ENCODE data around the gene RETSAT. TPM values are rescaled to one million over a fixed set of nuclear protein-coding genes. Genes with fewer than 3 reads are reported as not detected.
"Not testable (repeated sequence)": the region's sequence is repeated elsewhere in the genome, so short reads cannot be mapped to it uniquely, and the experiment has no call there.

Gene RETSAT
- polyA plus RNA-seq, 3 donors: 22.7 to 30.6 (median 26.0) TPM

DNA sequence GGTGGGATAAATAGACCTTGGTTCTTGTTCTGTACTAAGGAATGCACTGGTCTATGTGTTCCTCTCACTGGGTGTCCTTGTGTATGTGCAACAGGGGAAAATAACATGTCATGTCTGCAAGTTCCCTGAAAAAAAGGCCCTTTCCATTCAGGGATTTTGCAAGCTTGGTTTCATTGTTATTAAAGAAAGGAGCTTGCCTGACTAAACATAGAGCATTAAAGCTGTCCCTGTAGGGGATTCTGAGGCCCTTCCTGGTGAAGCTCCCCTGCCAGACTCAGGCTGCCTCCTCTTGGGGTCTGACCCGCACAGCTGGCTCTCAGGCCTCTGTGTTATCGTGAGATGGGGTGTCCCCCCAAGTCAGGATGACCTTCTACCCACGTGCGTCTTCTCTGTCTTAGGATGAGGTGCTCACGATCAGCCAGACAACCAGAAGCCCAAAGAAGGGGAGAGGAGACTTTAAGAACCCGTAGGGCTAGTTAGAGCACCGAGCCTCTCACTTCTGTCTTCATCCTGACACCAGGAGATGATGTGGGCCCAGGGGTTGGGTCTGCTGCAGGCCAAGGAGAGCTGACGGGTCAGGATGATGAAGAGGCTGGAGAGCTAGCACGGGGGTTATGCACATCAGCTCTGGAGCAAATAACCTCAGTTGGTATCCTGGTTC lies 34.7 kb upstream of the RETSAT start:
- DNase-seq (ENCODE audit: extremely low read depth in 1 of 11, low read depth in 9 of 11, low spot score in 4 of 11): no peak

DNA sequence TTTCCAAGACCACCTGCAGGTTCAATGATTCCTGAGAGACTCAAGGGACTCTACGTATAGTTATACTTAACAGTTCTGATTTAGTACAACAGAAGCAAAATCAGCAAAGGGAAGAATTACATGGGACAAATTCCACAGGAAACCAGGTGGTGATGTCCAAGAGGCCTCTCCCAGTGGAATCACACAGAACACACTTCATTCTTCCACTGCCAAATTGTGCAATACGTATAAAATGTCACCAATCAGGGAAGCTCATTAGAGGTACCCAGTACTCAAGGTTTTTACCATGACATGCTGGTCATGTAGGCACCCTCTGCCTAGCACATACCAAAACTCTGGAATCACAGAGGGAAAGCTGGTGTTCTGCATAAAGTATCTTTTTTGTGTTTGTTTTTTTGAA lies 33.4 kb upstream of the RETSAT start:
- DNase-seq (ENCODE audit: extremely low read depth in 1 of 11, low read depth in 9 of 11, low spot score in 4 of 11): no peak

DNA sequence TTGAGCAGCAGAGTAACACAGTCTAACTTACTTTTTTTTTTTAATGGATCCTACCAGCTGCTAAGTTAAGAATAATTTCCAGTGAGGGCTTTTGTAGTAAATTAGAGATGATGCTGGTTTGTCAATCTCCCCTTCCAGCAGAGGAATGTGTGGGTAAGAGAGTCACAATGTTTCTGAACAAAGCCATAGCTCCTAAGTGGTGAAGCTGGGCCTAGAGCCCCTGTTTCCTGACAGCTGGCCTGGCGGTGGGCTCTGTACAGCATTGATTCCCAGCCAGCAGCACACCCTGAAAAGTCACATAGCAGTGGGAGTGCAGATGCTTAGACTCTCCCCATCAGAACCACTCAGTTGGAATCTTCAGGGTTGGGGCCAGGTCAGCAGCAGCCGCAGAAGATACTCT lies 31.4 kb upstream of the RETSAT start:
- no peak for DNase-seq (ENCODE audit: extremely low read depth in 1 of 11, low read depth in 9 of 11, low spot score in 4 of 11)

DNA sequence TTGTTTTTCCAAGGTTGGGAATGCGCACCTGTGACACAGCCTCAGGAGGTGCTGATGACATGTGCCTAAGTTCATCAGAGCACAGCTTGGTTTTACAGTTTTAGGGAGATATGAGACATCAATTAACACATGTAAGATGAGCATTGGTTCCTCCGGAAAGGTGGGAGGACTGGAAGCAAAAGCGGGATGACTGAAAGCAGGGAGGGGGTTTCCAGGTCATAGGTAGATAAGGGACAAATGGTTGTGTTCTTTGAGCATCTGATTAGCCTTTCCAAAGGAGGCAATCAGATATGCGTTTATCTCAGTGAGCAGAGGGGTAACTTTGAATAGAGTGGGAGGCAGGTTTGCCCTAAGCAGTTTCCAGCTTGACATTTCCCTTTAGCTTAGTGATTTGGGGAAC lies 29.5 kb upstream of the RETSAT start:
- no peak for DNase-seq (ENCODE audit: extremely low read depth in 1 of 11, low read depth in 9 of 11, low spot score in 4 of 11)

DNA sequence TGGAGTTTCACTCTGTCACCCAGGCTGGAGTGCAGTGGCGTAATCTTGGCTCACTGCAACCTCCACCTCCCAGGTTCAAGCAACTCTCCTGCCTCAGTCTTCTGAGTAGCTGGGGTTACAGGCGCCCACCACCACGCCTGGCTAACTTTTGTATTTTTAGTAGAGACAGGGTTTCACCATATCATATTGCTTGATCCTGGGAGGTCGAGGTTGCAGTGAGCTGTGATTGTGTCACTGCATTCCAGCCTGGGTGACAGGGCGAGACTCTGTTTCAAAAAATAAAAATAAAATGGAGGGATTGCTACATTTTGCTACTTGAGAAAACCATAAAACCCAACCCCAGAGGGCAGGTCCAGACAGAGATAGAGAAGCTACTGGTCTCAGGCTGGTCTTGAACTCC lies 28.8 kb upstream of the RETSAT start:
- not testable (repeated sequence) for DNase-seq (ENCODE audit: extremely low read depth in 1 of 11, low read depth in 9 of 11, low spot score in 4 of 11)

DNA sequence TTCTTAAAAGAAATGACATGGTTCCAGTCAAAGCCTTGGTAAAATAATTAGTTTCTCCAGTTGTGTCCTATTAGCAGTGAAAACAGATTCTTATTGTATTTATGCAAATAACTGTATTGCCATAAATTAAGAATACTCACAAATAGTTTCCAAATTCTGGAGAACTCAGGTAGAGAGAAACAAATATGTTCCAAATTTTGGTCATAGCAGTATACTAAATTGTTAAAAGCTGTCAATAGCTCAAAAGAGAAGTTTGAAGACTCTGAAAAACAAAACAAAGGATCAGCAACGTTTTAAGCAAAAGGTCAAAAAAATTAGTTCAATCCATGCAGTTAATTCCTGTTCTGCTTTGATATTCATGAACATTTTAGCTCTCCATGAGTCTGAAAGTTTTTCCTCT lies 25.7 kb upstream of the RETSAT start:
- DNase-seq (ENCODE audit: extremely low read depth in 1 of 11, low read depth in 9 of 11, low spot score in 4 of 11): no peak

DNA sequence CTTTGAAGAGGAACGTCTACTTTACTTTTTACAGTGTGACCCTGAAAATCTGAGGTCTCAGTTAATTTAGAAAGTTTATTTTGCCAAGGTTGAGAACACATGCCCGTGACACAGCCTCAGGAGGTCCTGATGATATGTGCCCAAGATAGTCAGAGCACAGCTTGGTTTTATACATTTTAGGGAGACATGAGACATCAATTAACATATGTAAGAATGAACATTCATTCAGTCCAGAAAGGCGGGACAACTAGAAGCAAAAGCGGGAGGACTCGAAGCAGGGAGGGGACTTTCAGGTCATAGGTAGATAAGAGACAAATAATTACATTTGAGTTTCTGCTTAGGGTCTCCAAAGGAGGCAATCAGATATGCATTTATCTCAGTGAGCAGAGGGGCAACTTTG lies 23.9 kb upstream of the RETSAT start:
- no peak for DNase-seq (ENCODE audit: extremely low read depth in 1 of 11, low read depth in 9 of 11, low spot score in 4 of 11)

DNA sequence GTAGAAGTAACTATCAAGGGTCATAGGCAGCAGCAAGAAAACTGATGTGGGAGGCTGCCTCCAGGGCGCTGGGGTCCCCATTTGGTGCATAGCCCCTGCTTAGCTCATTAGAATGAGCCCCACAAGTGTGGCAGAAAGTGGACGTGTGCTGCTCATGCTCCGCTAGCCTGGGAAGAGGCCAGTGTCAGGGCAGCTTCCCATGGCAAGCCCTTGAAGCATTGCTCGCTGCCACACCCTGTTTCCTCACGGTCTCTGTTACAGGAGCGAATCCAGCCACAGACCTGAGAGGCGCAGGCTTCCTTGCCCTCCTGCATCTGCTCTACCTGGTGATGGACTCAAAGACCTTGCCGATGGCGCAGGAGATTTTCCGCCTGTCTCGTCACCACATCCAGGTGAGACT lies 22.8 kb upstream of the RETSAT start:
- DNase-seq (ENCODE audit: extremely low read depth in 1 of 11, low read depth in 9 of 11, low spot score in 4 of 11): no peak

DNA sequence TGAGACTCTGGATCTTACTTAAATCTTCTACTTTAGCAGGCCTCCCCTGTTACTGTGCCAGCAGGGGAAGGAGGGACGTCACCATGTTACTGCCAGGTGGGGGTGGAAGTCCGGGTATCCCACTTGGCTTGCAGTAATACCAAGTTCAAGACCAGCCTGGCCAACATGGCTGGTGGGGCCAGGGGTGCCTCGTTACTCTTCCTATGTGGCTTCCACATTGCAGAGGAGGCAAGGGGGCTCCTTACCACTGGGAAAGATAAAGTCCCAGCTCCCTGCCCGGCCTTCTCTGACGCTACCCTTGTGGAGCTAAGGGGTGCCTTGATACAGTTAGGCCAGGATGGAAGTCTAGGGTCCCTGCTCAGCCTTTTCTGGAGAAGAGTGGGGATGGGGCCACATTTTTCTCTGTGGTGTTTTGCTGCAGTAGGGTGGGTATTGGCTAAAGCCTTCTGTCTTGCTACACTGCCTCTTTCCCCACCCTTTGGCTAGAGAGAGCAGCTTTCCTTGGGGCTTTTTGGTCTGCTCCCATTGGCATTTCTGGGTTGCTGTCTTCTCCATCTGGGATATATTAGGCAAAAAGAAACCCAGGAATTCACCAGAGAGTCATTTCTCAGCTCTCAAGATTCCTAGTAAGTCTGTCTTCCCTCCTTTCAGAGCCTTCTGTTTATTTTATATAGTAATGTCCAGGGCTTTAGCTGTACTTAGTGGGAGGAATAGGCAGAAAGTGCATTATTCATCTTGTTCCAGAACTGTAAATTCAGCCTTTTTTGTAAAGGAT lies 22.1 kb upstream of the RETSAT start:
- DNase-seq (ENCODE audit: extremely low read depth in 1 of 11, low read depth in 9 of 11, low spot score in 4 of 11): no peak

DNA sequence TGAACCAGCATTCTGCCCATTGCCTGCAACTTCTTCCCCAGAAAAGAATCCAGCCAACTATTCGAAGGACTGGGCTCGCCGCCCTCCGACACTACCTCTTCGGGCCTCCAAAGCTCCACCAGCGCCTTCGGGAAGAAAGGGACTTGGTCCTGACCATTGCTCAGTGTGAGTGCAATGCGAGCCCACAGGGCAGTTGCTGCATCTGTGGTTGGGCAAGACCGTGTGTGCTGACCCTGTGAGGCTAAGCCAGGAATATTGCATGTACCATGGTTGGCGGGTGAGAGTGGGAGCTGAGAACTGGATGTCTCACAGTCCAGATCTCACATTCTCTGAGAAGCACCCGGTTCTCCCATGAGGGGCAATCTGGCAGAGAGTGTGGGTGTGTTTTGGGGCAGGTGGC lies 16.7 kb upstream of the RETSAT start:
- DNase-seq (ENCODE audit: extremely low read depth in 1 of 11, low read depth in 9 of 11, low spot score in 4 of 11): no peak

DNA sequence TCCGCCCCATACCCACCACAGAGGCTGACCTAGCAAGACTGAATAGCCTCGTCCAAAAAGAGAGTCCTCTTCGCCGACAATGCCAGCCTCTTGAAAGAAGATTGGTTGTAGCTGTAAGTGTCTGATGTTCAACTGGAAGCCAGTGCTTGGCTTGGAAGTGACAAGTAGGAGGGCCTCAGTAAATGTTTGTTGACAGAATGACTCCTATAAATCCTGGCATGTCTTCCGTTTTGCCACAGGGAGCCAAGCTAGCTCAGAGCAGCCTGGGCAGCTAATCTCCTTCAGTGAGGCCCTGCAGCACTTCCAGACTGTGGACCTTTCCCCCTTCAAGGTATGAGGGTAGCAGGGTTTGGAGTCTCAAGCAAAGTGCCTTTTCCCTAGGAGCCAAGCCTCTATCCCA lies 15.2 kb upstream of the RETSAT start:
- no peak for DNase-seq (ENCODE audit: extremely low read depth in 1 of 11, low read depth in 9 of 11, low spot score in 4 of 11)

DNA sequence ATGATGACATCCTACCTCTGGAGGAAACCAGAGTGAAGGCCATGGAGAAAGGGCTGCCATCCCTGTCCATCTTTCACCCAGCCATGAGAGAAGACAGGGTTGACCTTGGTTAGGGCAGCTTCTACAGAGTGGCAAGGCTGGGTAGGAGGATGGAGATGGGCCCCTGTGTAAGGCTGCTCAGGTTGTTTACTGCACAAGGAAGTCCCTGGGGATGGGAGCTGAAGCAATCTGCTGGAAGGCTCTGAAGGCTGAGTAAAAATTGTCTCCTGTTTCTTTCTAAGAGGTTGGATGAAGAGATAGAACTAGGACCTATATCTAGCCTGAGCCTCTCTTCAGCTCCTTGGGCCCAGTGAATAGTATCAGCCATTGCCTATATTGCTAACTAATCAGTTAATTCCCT lies 14.6 kb upstream of the RETSAT start:
- DNase-seq (ENCODE audit: extremely low read depth in 1 of 11, low read depth in 9 of 11, low spot score in 4 of 11): no peak

DNA sequence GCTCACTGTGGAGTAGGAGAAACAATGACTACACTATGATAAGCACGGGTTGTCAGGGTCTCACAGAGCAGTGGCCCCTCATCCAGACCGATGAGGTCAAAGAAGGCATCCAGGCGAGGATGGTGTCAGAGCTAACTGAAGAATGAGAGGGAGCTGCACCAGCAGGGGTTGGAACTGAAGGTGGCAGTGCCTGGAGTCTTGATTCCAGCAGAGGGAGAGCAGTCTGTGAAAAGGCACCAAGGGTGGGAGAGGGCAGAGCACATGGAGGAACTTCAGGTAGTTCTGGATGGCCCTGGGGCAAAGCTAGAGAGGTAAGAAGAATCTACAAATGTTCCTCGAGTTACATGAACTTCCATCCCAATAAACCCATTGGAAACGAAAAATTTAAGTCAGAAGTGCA lies 12.9 kb upstream of the RETSAT start:
- DNase-seq (ENCODE audit: extremely low read depth in 1 of 11, low read depth in 9 of 11, low spot score in 4 of 11): no peak

DNA sequence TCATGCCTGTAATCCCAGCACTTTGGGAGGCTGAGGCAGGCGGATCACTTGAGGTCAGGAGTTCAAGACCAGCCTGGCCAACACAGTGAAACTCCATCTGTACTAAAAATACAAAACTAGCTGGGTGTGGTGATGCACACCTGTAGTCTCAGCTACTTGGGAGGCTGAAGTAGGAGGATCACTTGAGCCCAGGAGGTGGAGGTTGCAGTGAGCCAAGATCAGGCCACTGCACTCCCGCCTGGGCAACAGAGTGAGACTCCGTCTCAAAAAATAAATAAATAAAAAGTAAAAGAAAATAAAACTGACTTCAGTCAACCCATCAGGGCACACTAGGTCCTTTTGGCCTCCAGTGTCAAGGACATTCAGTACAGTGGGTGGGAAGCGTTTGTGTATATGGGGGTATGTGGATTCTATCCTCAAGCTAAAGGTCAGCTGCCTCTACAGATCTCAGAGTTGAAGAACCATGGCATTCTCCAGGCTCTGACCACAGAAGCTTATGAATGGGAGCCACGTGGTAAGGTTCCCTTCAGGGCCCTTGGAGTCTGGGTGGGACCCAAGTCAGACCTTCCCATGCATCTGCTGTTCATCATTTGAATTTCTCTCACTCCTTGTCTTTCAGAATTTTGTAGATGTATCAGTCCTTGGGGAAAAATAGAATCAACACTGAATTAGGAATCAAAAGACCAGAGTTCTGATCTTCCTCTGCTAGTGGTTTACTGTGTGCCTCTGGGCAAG lies 8.5 kb upstream of the RETSAT start:
- not testable (repeated sequence) for DNase-seq (ENCODE audit: extremely low read depth in 1 of 11, low read depth in 9 of 11, low spot score in 4 of 11)

DNA sequence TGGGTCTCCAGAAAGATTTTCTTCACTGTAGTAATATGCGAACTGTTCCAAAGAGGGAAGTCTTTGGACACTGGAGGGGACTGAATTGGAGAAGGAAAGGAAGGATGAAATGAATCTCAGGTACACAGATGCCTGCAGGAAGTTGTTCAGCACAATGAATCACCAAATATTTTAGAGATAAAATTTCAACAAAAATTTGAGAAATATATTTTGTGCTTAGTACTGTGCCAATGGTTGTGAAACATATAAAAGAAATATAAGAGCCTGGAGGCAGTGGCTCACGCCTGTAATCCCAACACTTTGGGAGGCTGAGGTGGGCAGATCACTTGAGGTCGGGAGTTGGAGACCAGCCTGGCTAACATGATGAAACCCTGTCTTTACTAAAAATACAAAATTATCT lies 3.4 kb upstream of the RETSAT start:
- DNase-seq (ENCODE audit: extremely low read depth in 1 of 11, low read depth in 9 of 11, low spot score in 4 of 11): no peak

DNA sequence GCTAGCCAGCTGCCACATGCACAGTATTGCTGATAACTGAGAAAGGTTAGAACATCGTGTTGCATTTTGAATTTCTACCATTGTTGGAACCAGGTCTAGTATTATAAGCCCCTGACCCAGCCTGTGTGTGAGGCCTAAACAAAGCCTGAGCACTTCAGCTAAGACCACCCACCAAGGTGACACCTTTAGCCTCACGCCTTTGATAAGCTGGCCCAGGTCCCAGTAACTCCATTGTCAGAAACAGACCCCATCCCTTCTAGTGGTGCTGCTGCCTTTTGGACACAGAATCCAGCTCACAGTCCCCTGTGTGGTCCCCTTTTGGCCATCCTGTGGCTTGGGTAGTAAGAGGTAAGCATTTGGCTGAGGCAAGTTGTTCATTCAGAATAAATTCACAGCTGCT lies 1.9 kb upstream of the RETSAT start:
- no peak for DNase-seq (ENCODE audit: extremely low read depth in 1 of 11, low read depth in 9 of 11, low spot score in 4 of 11)

DNA sequence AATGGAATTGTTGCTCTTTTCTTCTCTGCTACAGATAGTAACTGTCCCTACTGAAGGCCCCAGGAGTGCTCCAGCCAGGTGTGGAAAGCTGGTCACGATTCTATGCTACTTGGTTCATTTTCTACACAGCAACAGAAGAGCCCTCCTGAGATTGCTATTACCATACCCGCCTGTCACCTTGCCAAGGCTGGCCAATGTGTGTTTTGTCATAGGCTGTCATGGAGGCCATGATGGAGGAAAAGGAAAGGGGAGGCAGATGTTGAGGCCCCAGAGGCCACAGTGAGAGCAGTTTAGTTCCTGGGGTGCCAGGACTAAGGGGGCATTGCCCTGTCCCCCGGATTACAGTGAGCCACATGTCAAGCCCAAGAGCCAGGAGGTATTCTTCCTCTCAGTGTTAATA lies 1.2 kb upstream of the RETSAT start:
- DNase-seq (ENCODE audit: extremely low read depth in 1 of 11, low read depth in 9 of 11, low spot score in 4 of 11): no peak

DNA sequence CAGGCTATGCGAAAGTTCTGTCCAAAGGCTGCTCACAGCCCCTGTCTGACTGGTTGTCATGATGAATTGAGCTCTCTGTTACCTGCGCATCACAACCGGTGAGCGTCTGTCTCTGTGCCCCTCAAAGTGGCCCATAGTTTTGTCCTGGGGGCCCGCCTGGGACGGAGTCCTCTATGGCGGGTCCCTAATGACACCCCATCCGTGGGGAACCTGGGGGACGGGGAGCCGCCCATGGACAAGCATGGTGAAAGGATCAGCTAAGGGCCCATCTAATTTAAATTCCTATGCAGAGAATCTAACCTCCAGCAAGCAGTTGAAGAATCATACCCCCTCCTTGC lies 714 bp upstream of the RETSAT start:
- DNase-seq (ENCODE audit: extremely low read depth in 1 of 11, low read depth in 9 of 11, low spot score in 4 of 11): no peak

DNA sequence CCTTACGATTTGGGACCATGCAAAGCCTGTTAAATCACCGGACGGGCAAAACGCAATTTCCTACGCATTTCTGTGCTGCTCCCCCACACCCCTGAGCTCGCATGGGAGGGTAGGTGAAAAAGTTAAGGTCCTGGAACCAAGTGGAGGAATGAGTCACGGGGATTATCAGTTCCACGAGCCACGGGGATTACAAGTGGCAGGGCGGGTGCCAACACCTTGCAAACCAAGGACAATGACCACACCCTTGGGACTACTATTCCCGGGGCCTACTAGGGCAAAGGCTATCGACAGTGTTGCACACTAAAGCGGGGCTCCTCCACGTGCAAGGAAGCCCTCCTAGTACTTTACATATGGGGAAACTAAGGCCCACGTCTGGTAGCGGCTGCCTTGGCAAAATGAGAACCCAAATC lies 447 bp downstream of the RETSAT start:
- DNase-seq (ENCODE audit: extremely low read depth in 1 of 11, low read depth in 9 of 11, low spot score in 4 of 11): no peak

DNA sequence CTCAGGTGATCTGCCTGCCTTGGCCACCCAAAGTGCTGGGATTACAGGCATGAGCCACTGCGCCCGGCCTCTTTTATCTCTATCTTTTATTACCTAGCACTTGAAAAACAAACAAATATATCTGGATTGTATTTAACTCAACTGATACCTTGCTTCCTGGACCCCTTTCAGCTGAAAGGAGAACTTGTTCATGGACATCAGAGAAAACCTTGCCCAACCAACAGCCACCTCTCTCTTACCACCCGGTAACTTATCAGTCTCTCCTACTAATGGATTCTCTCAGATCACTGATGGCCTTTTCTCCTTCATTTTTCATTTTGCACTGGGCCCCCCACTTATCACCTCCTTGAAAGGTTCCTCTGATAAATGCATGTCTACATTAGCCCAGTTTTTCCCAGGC lies 6.7 kb downstream of the RETSAT start:
- no peak for DNase-seq (ENCODE audit: extremely low read depth in 1 of 11, low read depth in 9 of 11, low spot score in 4 of 11)

Data from renal cortex interstitium (tissue), 11 donors.